Measurements from ENCODE around the gene NTRK3.

DNA sequence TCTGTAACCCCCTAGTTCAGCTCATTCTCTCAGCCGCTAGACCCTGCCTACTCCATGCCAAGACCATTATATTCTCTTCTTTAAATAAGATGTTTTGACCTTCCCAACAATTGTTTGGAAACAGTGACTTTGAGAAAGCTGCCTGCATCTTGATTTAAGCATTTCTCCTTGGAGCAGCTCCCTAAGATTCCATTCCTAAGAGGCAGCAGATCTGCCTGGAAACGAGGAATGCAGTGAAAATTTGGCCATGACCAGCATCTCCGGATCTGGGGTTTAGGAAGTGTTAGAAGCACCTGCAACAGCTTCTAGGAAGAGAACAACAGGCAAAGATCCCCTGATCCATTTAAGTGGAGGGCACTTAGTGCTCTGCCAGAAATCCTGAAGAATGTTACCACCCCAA, 235.7 kb downstream of the NTRK3 start:
- TF ChIP-seq ATF3 (IDR thresholded peaks at IDR 0.05) (no peak), JUND (IDR thresholded peaks at IDR 0.05) (no peak), YY1 (IDR thresholded peaks at IDR 0.05) (no peak), SP1 (IDR thresholded peaks at IDR 0.05) (no peak), GABPA (IDR thresholded peaks at IDR 0.05 in 1 of 2, conservative IDR thresholded peaks at IDR 0.05 in 1 of 2) (no peak), TAF1 (conservative IDR thresholded peaks at IDR 0.05) (no peak), HNF4A (conservative IDR thresholded peaks at IDR 0.05) (no peak), RAD21 (IDR thresholded peaks at IDR 0.05) (no peak)
- TF ChIP-seq, protein P1, sequence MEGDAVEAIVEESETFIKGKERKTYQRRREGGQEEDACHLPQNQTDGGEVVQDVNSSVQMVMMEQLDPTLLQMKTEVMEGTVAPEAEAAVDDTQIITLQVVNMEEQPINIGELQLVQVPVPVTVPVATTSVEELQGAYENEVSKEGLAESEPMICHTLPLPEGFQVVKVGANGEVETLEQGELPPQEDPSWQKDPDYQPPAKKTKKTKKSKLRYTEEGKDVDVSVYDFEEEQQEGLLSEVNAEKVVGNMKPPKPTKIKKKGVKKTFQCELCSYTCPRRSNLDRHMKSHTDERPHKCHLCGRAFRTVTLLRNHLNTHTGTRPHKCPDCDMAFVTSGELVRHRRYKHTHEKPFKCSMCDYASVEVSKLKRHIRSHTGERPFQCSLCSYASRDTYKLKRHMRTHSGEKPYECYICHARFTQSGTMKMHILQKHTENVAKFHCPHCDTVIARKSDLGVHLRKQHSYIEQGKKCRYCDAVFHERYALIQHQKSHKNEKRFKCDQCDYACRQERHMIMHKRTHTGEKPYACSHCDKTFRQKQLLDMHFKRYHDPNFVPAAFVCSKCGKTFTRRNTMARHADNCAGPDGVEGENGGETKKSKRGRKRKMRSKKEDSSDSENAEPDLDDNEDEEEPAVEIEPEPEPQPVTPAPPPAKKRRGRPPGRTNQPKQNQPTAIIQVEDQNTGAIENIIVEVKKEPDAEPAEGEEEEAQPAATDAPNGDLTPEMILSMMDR (IDR thresholded peaks at IDR 0.05; ENCODE audit: low read depth, low read length, missing input control): no peak
- TF ChIP-seq, protein P2, sequence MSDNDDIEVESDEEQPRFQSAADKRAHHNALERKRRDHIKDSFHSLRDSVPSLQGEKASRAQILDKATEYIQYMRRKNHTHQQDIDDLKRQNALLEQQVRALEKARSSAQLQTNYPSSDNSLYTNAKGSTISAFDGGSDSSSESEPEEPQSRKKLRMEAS (IDR thresholded peaks at IDR 0.05): no peak
- TF ChIP-seq, protein P3, sequence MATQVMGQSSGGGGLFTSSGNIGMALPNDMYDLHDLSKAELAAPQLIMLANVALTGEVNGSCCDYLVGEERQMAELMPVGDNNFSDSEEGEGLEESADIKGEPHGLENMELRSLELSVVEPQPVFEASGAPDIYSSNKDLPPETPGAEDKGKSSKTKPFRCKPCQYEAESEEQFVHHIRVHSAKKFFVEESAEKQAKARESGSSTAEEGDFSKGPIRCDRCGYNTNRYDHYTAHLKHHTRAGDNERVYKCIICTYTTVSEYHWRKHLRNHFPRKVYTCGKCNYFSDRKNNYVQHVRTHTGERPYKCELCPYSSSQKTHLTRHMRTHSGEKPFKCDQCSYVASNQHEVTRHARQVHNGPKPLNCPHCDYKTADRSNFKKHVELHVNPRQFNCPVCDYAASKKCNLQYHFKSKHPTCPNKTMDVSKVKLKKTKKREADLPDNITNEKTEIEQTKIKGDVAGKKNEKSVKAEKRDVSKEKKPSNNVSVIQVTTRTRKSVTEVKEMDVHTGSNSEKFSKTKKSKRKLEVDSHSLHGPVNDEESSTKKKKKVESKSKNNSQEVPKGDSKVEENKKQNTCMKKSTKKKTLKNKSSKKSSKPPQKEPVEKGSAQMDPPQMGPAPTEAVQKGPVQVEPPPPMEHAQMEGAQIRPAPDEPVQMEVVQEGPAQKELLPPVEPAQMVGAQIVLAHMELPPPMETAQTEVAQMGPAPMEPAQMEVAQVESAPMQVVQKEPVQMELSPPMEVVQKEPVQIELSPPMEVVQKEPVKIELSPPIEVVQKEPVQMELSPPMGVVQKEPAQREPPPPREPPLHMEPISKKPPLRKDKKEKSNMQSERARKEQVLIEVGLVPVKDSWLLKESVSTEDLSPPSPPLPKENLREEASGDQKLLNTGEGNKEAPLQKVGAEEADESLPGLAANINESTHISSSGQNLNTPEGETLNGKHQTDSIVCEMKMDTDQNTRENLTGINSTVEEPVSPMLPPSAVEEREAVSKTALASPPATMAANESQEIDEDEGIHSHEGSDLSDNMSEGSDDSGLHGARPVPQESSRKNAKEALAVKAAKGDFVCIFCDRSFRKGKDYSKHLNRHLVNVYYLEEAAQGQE (IDR thresholded peaks at IDR 0.05): no peak
